HepG2 (cell line): Measurements from ENCODE around the gene ZFX. TPM values are rescaled to one million over a fixed set of nuclear protein-coding genes. Genes with fewer than 3 reads are reported as not detected.

Experiments used
- ATAC-seq: fragments of 200-7000 bp; cut with Tn5 transposase; 3 replicates; pipeline ENCODE4 v1.9.1; 2020; ENCODE audit warnings: mild to moderate bottlenecking, moderate library complexity
- Bru-seq: library from RNA; stranded (reverse); fragments of 400-500 nt; gene quantifications from one replicate; lab custom pipeline; 2021; lab: Mats Ljungman, UMichigan
- BruChase-seq, 2 experiments: library from RNA; stranded (reverse); fragments of 400-500 nt; gene quantifications; one replicate each; lab custom pipeline; 2021; lab: Mats Ljungman, UMichigan
- BruUV-seq: library from RNA; stranded (reverse); fragments of 400-500 nt; replicated peaks from 2 replicates; lab custom pipeline; 2021; lab: Mats Ljungman, UMichigan
- CTCF ChIA-PET: fragments of 300-600 bp; formaldehyde crosslinking; extraction: SDS; loops from one replicate; lab custom pipeline; 2021; ENCODE audit warnings: low total read pairs, inconsistent platforms, low intra/inter-chr PET ratio; lab: Yijun Ruan, JAX
- POLR2A ChIA-PET: fragments of 350-600 bp; sonication (Branson Sonifier 250); formaldehyde crosslinking; loops from one replicate; lab custom pipeline; 2020; ENCODE audit warnings: antibody characterized with exemption, inconsistent platforms; lab: Yijun Ruan, JAX
- DNase-seq: peaks from one replicate; pipeline ENCODE4 v3.0.0-alpha.2; 2015; ENCODE audit warnings: low spot score
- FAIRE-seq: peaks from 3 replicates; lab custom pipeline; 2011; peaks lifted over from hg19 to GRCh38; lab: Jason Lieb, UNC
- H2AFZ ChIP-seq: one replicate; pipeline ENCODE4 v1.6.1; 2011; ENCODE audit warnings: low read length, inconsistent platforms
- H3K27ac ChIP-seq: fragments of 300-600 bp; 3 replicates; pipeline ENCODE4 v1.8.0; 2011; ENCODE audit warnings: mixed run types, mild to moderate bottlenecking, mixed read lengths, low read length, inconsistent platforms; ENCODE audit not compliant: insufficient read depth; ENCODE audit errors: extremely low read length
- H3K27me3 ChIP-seq, 2 experiments: fragments of 200-600 bp in 1 of 2; 2 replicates in 1 of 2; 3 replicates in 1 of 2; pipeline versions ENCODE4 v1.6.0 to v1.8.0; 2011; ENCODE audit warnings: low read length in 2 of 2, mild to moderate bottlenecking in 2 of 2, moderate library complexity in 2 of 2, inconsistent platforms in 1 of 2; ENCODE audit not compliant: insufficient read depth in 2 of 2, control insufficient read depth in 1 of 2
- H3K36me3 ChIP-seq, 2 experiments: fragments of 200-600 bp in 1 of 2; replicated peaks in 1 of 2; 2 replicates in 1 of 2; 3 replicates in 1 of 2; pipeline versions ENCODE4 v1.5.1 to v1.8.0; 2011; ENCODE audit warnings: low read length in 2 of 2, inconsistent platforms in 1 of 2; ENCODE audit not compliant: insufficient read depth in 2 of 2, control insufficient read depth in 1 of 2
- H3K4me1 ChIP-seq: 2 replicates; pipeline ENCODE4 v1.5.1; 2012; ENCODE audit warnings: low read length, inconsistent platforms; ENCODE audit not compliant: insufficient read depth
- H3K4me2 ChIP-seq: 2 replicates; pipeline ENCODE4 v1.6.0; 2011; ENCODE audit warnings: low read depth, low read length, inconsistent platforms
- H3K4me3 ChIP-seq, 3 experiments: fragments of 200-600 bp in 1 of 3; sonication (generic), shearing (Covaris generic) in 1 of 3; replicated peaks in 1 of 3; 2 replicates each; pipeline ENCODE4 v1.5.1; 2011 to 2016; ENCODE audit warnings: low read length in 3 of 3, inconsistent platforms in 2 of 3, low read depth in 2 of 3, mild to moderate bottlenecking in 2 of 3, control low read depth in 1 of 3, mixed read lengths in 1 of 3; ENCODE audit not compliant: insufficient read depth in 1 of 3
- H3K79me2 ChIP-seq: one replicate; pipeline ENCODE4 v1.6.1; 2011; ENCODE audit warnings: low read length, inconsistent platforms; ENCODE audit not compliant: insufficient read depth
- H3K9ac ChIP-seq: 2 replicates; pipeline ENCODE4 v1.6.0; 2011; ENCODE audit warnings: mild to moderate bottlenecking, low read depth, low read length, inconsistent platforms; ENCODE audit not compliant: insufficient read depth
- H3K9me3 ChIP-seq: 2 replicates; pipeline ENCODE4 v1.5.1; 2012; ENCODE audit warnings: mild to moderate bottlenecking, low read length
- H4K20me1 ChIP-seq: 2 replicates; pipeline ENCODE4 v1.6.0; 2011; ENCODE audit warnings: inconsistent platforms, mild to moderate bottlenecking, low read length, moderate library complexity; ENCODE audit not compliant: insufficient read depth
- FOXJ3 ChIP-seq: sonication (generic); formaldehyde crosslinking; IDR thresholded peaks from 2 replicates; pipeline ENCODE4 v1.4.0; 2020; ENCODE audit warnings: missing genetic modification reagents, mild to moderate bottlenecking, borderline replicate concordance
- GLI4 ChIP-seq: sonication (generic); formaldehyde crosslinking; IDR thresholded peaks from 2 replicates; pipeline ENCODE4 v1.5.1; 2020; ENCODE audit warnings: missing genetic modification reagents, mild to moderate bottlenecking, moderate library complexity, borderline replicate concordance
- KDM5B ChIP-seq: sonication (generic); formaldehyde crosslinking; IDR thresholded peaks from 2 replicates; pipeline ENCODE4 v1.4.0; 2020; ENCODE audit warnings: missing genetic modification reagents, mild to moderate bottlenecking, borderline replicate concordance
- KLF15 ChIP-seq: sonication (generic); formaldehyde crosslinking; IDR thresholded peaks from 2 replicates; pipeline ENCODE4 v1.8.1; 2023; ENCODE audit warnings: borderline replicate concordance, mild to moderate bottlenecking, inconsistent platforms, missing genetic modification reagents, mixed read lengths
- SPEN ChIP-seq: sonication (generic); formaldehyde crosslinking; IDR thresholded peaks from 2 replicates; pipeline ENCODE4 v1.5.1; 2020; ENCODE audit warnings: low read depth, mild to moderate bottlenecking, missing genetic modification reagents
- UBTF ChIP-seq: sonication (generic); formaldehyde crosslinking; IDR thresholded peaks from 2 replicates; pipeline ENCODE4 v1.4.0; 2020; ENCODE audit warnings: mild to moderate bottlenecking, missing genetic modification reagents
- ZBTB34 ChIP-seq: sonication (generic); formaldehyde crosslinking; IDR thresholded peaks from 2 replicates; pipeline ENCODE4 v1.8.0; 2022; ENCODE audit warnings: mild to moderate bottlenecking, missing genetic modification reagents
- ZEB1 ChIP-seq: IDR thresholded peaks from 2 replicates; pipeline ENCODE4 v1.6.1; 2012; ENCODE audit warnings: mild to moderate bottlenecking, low read depth, inconsistent platforms; ENCODE audit not compliant: insufficient replicate concordance
- ZNF136 ChIP-seq: sonication (generic); formaldehyde crosslinking; IDR thresholded peaks from 2 replicates; pipeline ENCODE4 v1.8.1; 2022; ENCODE audit warnings: low read depth, mild to moderate bottlenecking, moderate library complexity, missing genetic modification reagents
- ZNF580 ChIP-seq: IDR thresholded peaks from 2 replicates; pipeline ENCODE4 v1.6.1; 2016; ENCODE audit warnings: low read depth, borderline replicate concordance
- ZNF780A ChIP-seq: sonication (generic); formaldehyde crosslinking; IDR thresholded peaks from 2 replicates; pipeline ENCODE4 v1.8.0; 2022; ENCODE audit warnings: mild to moderate bottlenecking, missing genetic modification reagents, moderate library complexity
- WGBS: methylation state at CpG from one replicate; pipeline ENCODE4 v1.1.6; 2017; ENCODE audit warnings: low lambda C conversion rate; 5-methylcytosine and 5-hydroxymethylcytosine counted together
- in situ Hi-C: cut with HindIII; loops from 2 replicates; pipeline ENCODE4 v1.10.0; 2017; ENCODE audit warnings: low pct_unique_long_range_greater_than_20kb; ENCODE audit not compliant: extremely low pct_ligation_motif_present
- intact Hi-C: fragments of 100-400 bp; cut with micrococcal nuclease; formaldehyde crosslinking; loops from one replicate; pipeline ENCODE4 v1.10.0; 2022; ENCODE audit not compliant: unreplicated experiment
- long read RNA-seq, 2 experiments: library from RNA in 1 of 2; library from polyadenylated mRNA in 1 of 2; stranded (forward) in 1 of 2; unstranded in 1 of 2; transcript quantifications; one replicate each; pipeline ENCODE4 v2.0.0, GENCODE V29; 2019 to 2022
- polyA minus RNA-seq, 3 experiments: library from RNA; depleted of rRNA, polyadenylated mRNA; stranded (reverse); fragments of >200 nt; gene quantifications; 2 replicates each; pipeline ENCODE4 v1.2.3, GENCODE V29; 2011; ENCODE audit warnings: low replicate concordance in 1 of 3
- polyA plus RNA-seq, 8 experiments: library from polyadenylated mRNA; depleted of rRNA in 3 of 8; stranded (reverse) in 7 of 8; unstranded in 1 of 8; fragments of >200 nt; fragmentation: Illumina TruSeq in 4 of 8; extraction: Trizol in 4 of 8; gene quantifications; 2 replicates each; pipeline versions ENCODE4 v1.2.1 to v1.2.3, GENCODE V29; 2011 to 2016; ENCODE audit warnings: low read depth in 4 of 8, missing spikeins in 1 of 8, mixed read lengths in 1 of 8; ENCODE audit not compliant: insufficient read depth in 1 of 8
- total RNA-seq, 5 experiments: library from RNA; depleted of rRNA; stranded (reverse); fragments of >200 nt; fragmentation: Illumina TruSeq; extraction: Trizol; gene quantifications; 2 replicates each; pipeline ENCODE4 v1.2.3, GENCODE V29; 2016; ENCODE audit warnings: low read depth in 1 of 5

The ZFX gene
- total RNA-seq (2016; rRNA removed; fragmentation: Illumina TruSeq; extraction: Trizol) (37.3 and 66.3 TPM in 2 replicates), polyA plus RNA-seq (2011; rRNA removed) (13.8 and 14.9 TPM in 2 replicates), polyA minus RNA-seq (2011; rRNA and poly(A)+ RNA removed; ENCODE audit: low replicate concordance) (21.0 and 79.5 TPM in 2 replicates), Bru-seq, nascent RNA (percentile 94 among the genes with signal in this experiment), BruChase-seq, experiment 1, labeled RNA remaining after a 6-hour chase (percentile 85 among the genes with signal in this experiment), BruChase-seq, experiment 2, labeled RNA remaining after a 2-hour chase (percentile 90 among the genes with signal in this experiment)
- 17.0 and 20.4 TPM in 2 replicates for total RNA-seq (2016; cell fraction: cytosol; rRNA removed; fragmentation: Illumina TruSeq; extraction: Trizol; ENCODE audit: low read depth)
- 37.7 and 62.0 TPM in 2 replicates for total RNA-seq (2016; cell fraction: insoluble cytoplasmic fraction; rRNA removed; fragmentation: Illumina TruSeq; extraction: Trizol)
- total RNA-seq (2016; cell fraction: membrane; rRNA removed; fragmentation: Illumina TruSeq; extraction: Trizol), result 18.7 and 22.7 TPM in 2 replicates
- 33.1 and 36.3 TPM in 2 replicates for total RNA-seq (2016; cell fraction: nucleus; rRNA removed; fragmentation: Illumina TruSeq; extraction: Trizol)
- 5.6 and 10.7 TPM in 2 replicates for polyA plus RNA-seq (2011; cell fraction: cytosol; rRNA removed)
- 12.3 and 17.6 TPM in 2 replicates for polyA plus RNA-seq (2011; cell fraction: nucleus; rRNA removed)
- polyA plus RNA-seq (2012), result 15.4 and 18.0 TPM in 2 replicates
- polyA plus RNA-seq (2016; cell fraction: cytosol; fragmentation: Illumina TruSeq; extraction: Trizol; ENCODE audit: low read depth), result 0.86 and 0.89 TPM in 2 replicates
- polyA plus RNA-seq (2016; cell fraction: insoluble cytoplasmic fraction; fragmentation: Illumina TruSeq; extraction: Trizol; ENCODE audit: low read depth), result 16.6 and 19.7 TPM in 2 replicates
- 2.3 TPM in 2 replicates for polyA plus RNA-seq (2016; cell fraction: membrane; fragmentation: Illumina TruSeq; extraction: Trizol; ENCODE audit: low read depth)
- polyA plus RNA-seq (2016; cell fraction: nucleus; fragmentation: Illumina TruSeq; extraction: Trizol; ENCODE audit: insufficient read depth, low read depth), result 33.0 and 36.3 TPM in 2 replicates
- 26.8 and 40.5 TPM in 2 replicates for polyA minus RNA-seq (2011; cell fraction: cytosol; rRNA and poly(A)+ RNA removed)
- 57.7 and 69.4 TPM in 2 replicates for polyA minus RNA-seq (2011; cell fraction: nucleus; rRNA and poly(A)+ RNA removed)
- long read RNA-seq, experiment 1, partial matches to known transcripts, result 5 of 17 reads
- long read RNA-seq, experiment 1, other reads (novel, unspliced or antisense), result 12 of 17 reads
- long read RNA-seq, experiment 2, partial matches to known transcripts, result 0 of 8 reads
- long read RNA-seq, experiment 2, other reads (novel, unspliced or antisense), result 8 of 8 reads

- CTCF ChIA-PET, result no interaction called here
- intact Hi-C loops (loop anchor here (1.0 to 5.0 kb wide), 2 partner anchors 40 to 67 kb away; no protein-coding TSS in a partner anchor), in situ Hi-C loops (no loop called here)
- Histone ChIP-seq H4K20me1 (0 out of 2 replicates have a peak, but pooled peaks cover 4% of the 10 kb centered on the region), H3K4me2 (peak within 1 kb of the TSS; percentile 79), H3K9ac (peak within 1 kb of the TSS; percentile 84), H3K27ac (peak within 1 kb of the TSS; percentile 95), H3K36me3 (no peaks in the 10 kb centered on the region), H3K4me3 (peak within 1 kb of the TSS; percentile 74 to 79 (median 74)), H3K4me1 (peaks cover 65% of the 10 kb centered on the region), H2AFZ (no peak within 1 kb of the TSS), H3K79me2 (peaks cover 40% of the 10 kb centered on the region), H3K9me3 (no peaks in the 10 kb centered on the region), H3K27me3 (no peaks in the 10 kb centered on the region)
- no TSS peak for BruUV-seq
- DNase-seq (peak; percentile 9), FAIRE-seq (no peak), ATAC-seq (peak; percentile 62)
- WGBS, result no CpG with 5 or more reads among the region's 104 CpGs
- POLR2A ChIA-PET, result interaction anchor here (0.7 to 2.7 kb wide), 7 partner anchors 38 to 124 kb away, joined by 3 to 12 read pairs (median 5); no protein-coding TSS in a partner anchor
- TF ChIP-seq UBTF (CRISPR knock-in tag) (peak; percentile 51; the same call in 1 of the 2 replicates), ZEB1 (no peak), ZNF780A (CRISPR knock-in tag) (no peak), SPEN (CRISPR knock-in tag) (peak; percentile 9; the same call in 1 of the 2 replicates), KDM5B (CRISPR knock-in tag) (no peak), ZBTB34 (no peak), GLI4 (no peak), FOXJ3 (no peak), ZNF136 (CRISPR knock-in tag) (no peak), ZNF580 (CRISPR knock-in tag) (no peak), KLF15 (CRISPR knock-in tag) (no peak)
Measured at GRCh38 chrX:24149351-24150050, at the start of gene ZFX. ZFX (plus strand) TSS chrX:24149729; CDS start chrX:24172743, 23,014 bp downstream.
